CD14-positive monocyte (primary cell): ENCODE data around the gene GNB3. TPM values are rescaled to one million over a fixed set of nuclear protein-coding genes. Genes with fewer than 3 reads are reported as not detected.

Source experiments
- DNase-seq, 3 donors: peaks; one replicate each; pipeline ENCODE4 v3.0.0-alpha.2; 2011 to 2022
- H2AFZ ChIP-seq: 2 replicates; pipeline ENCODE4 v1.6.0; 2012; ENCODE audit warnings: mild to moderate bottlenecking, low read depth, low read length, inconsistent platforms; ENCODE audit not compliant: insufficient read depth, poor library complexity, severe bottlenecking
- H3K27ac ChIP-seq, 2 donors: 1 replicate in 1 of 2; 2 replicates in 1 of 2; pipeline ENCODE4 v1.5.1; 2012 to 2013; ENCODE audit warnings: low read length in 2 of 2, control low read depth in 1 of 2, inconsistent platforms in 1 of 2, low read depth in 1 of 2, mild to moderate bottlenecking in 1 of 2
- H3K27me3 ChIP-seq, 2 donors: one replicate each; pipeline versions ENCODE4 v1.6.0 to v1.6.1; 2011 to 2013; ENCODE audit warnings: low read length in 2 of 2; ENCODE audit not compliant: control insufficient read depth in 2 of 2, insufficient read depth in 2 of 2
- H3K36me3 ChIP-seq, 2 donors: replicated peaks in 1 of 2; 1 replicate in 1 of 2; 2 replicates in 1 of 2; pipeline versions ENCODE4 v1.5.1 to v1.6.1; 2012 to 2013; ENCODE audit warnings: low read length in 2 of 2, control low read depth in 1 of 2, inconsistent platforms in 1 of 2, mild to moderate bottlenecking in 1 of 2; ENCODE audit not compliant: insufficient read depth in 2 of 2, control insufficient read depth in 1 of 2
- H3K4me1 ChIP-seq, 2 donors: 1 replicate in 1 of 2; 2 replicates in 1 of 2; pipeline versions ENCODE4 v1.5.1 to v1.6.1; 2012 to 2013; ENCODE audit warnings: low read length in 2 of 2, control low read depth in 1 of 2, inconsistent platforms in 1 of 2, mild to moderate bottlenecking in 1 of 2, moderate library complexity in 1 of 2; ENCODE audit not compliant: insufficient read depth in 2 of 2, control insufficient read depth in 1 of 2
- H3K4me2 ChIP-seq: replicated peaks from 2 replicates; pipeline ENCODE3; 2012; ENCODE audit warnings: low read length, moderate library complexity, mild to moderate bottlenecking; ENCODE audit not compliant: poor library complexity, severe bottlenecking; ENCODE audit errors: extremely low read depth
- H3K4me3 ChIP-seq, 3 experiments: fragments of 200-600 bp in 1 of 3; sonication (generic) in 1 of 3; replicated peaks in 1 of 3; 1 replicate in 2 of 3; 2 replicates in 1 of 3; pipeline ENCODE4 v1.5.1; 2011 to 2013; ENCODE audit warnings: low read length in 3 of 3, mild to moderate bottlenecking in 3 of 3, control low read depth in 2 of 3, low read depth in 2 of 3, inconsistent platforms in 1 of 3, moderate library complexity in 1 of 3
- H3K79me2 ChIP-seq: 2 replicates; pipeline ENCODE4 v1.6.0; 2012; ENCODE audit warnings: mild to moderate bottlenecking, control low read depth, inconsistent platforms, low read length, moderate library complexity; ENCODE audit not compliant: insufficient read depth
- H3K9ac ChIP-seq: 2 replicates; pipeline ENCODE4 v1.6.0; 2017; ENCODE audit warnings: low read length, mild to moderate bottlenecking; ENCODE audit not compliant: insufficient read depth, poor library complexity, severe bottlenecking
- H3K9me3 ChIP-seq, 2 donors: replicated peaks in 1 of 2; 1 replicate in 1 of 2; 2 replicates in 1 of 2; pipeline versions ENCODE4 v1.5.1 to v1.6.1; 2012 to 2013; ENCODE audit warnings: low read length in 2 of 2, control low read depth in 1 of 2; ENCODE audit not compliant: control insufficient read depth in 1 of 2, insufficient read depth in 1 of 2
- H4K20me1 ChIP-seq: 2 replicates; pipeline ENCODE4 v1.6.0; 2012; ENCODE audit warnings: mild to moderate bottlenecking, low read length, control low read depth, moderate library complexity; ENCODE audit not compliant: insufficient read depth
- H3K27ac Mint-ChIP-seq, 7 donors: one replicate each; pipeline ENCODE4 v1.8.0; 2020; ENCODE audit warnings: mild to moderate bottlenecking in 7 of 7, mixed read lengths in 7 of 7, moderate library complexity in 6 of 7, inconsistent platforms in 2 of 7
- H3K27me3 Mint-ChIP-seq, 3 donors: one replicate each; pipeline ENCODE4 v1.8.0; 2021 to 2022; ENCODE audit warnings: low read depth in 3 of 3, mild to moderate bottlenecking in 3 of 3, mixed read lengths in 3 of 3, moderate library complexity in 3 of 3, inconsistent platforms in 1 of 3
- H3K36me3 Mint-ChIP-seq, 2 donors: one replicate each; pipeline ENCODE4 v1.8.0; 2020; ENCODE audit warnings: mixed read lengths in 2 of 2, inconsistent platforms in 1 of 2, mild to moderate bottlenecking in 1 of 2
- H3K4me1 Mint-ChIP-seq: one replicate; pipeline ENCODE4 v1.8.0; 2020; ENCODE audit warnings: mild to moderate bottlenecking, mixed read lengths
- H3K4me3 Mint-ChIP-seq, 2 donors: one replicate each; pipeline ENCODE4 v1.8.0; 2020; ENCODE audit warnings: mild to moderate bottlenecking in 2 of 2, mixed read lengths in 2 of 2, moderate library complexity in 1 of 2
- H3K9me3 Mint-ChIP-seq, 7 donors: one replicate each; pipeline ENCODE4 v1.8.0; 2020 to 2022; ENCODE audit warnings: mixed read lengths in 7 of 7, mild to moderate bottlenecking in 6 of 7, moderate library complexity in 6 of 7, inconsistent platforms in 2 of 7
- WGBS: methylation state at CpG from one replicate; pipeline ENCODE4 v1.1.5; 2013; ENCODE audit warnings: missing lambda C conversion rate; ENCODE audit not compliant: insufficient coverage; 5-methylcytosine and 5-hydroxymethylcytosine counted together
- intact Hi-C, 2 donors: fragments of 100-400 bp; cut with micrococcal nuclease; formaldehyde crosslinking; loops; one replicate each; pipeline versions ENCODE4 v1.15.0 to v1.15.1; 2023
- polyA plus RNA-seq, 3 donors: library from polyadenylated mRNA; depleted of rRNA in 1 of 3; unstranded in 2 of 3; stranded (reverse) in 1 of 3; fragments of 300-500 nt in 2 of 3; fragments of >200 nt in 1 of 3; fragmentation: Illumina TruSeq in 2 of 3; gene quantifications; 1 replicate in 2 of 3; 2 replicates in 1 of 3; pipeline ENCODE4 v1.2.3, GENCODE V29; 2012 to 2021
- TF ChIP-seq, protein P1 (sequence below): fragments of 200-600 bp; IDR thresholded peaks from one replicate; pipeline ENCODE4 v1.8.0; 2022; ENCODE audit warnings: antibody characterized with exemption, mild to moderate bottlenecking

Gene GNB3
- polyA plus RNA-seq, 3 donors = 0.31 TPM; not detected in 2

DNA sequence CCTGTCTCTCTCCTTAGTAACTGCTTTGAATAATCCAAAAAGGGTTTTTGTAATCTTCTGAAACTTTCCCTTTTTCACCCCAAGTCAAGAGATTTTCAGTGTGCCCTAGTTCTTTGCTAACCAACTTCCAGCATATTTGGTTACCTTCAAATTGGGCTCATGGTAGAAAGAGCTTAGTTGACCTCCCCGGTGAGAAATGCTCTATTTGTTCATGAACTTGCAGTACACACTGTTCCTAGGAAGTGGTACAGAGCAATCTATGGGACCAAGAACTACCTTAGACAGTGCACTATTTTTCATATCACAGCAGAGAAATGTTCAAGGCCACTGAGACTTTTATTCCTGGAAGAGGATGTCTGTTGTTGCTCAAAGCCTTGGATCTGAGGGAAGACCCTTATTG lies 12.9 kb downstream of the GNB3 start:
- H3K4me2 ChIP-seq = no peak overlapping the region
- no peak overlapping the region for H3K4me3 Mint-ChIP-seq
- H3K4me1 Mint-ChIP-seq = peaks cover 27% of the 10 kb centered on the region
- no peaks in the 10 kb centered on the region for H3K9me3 ChIP-seq
- TF ChIP-seq, protein P1, sequence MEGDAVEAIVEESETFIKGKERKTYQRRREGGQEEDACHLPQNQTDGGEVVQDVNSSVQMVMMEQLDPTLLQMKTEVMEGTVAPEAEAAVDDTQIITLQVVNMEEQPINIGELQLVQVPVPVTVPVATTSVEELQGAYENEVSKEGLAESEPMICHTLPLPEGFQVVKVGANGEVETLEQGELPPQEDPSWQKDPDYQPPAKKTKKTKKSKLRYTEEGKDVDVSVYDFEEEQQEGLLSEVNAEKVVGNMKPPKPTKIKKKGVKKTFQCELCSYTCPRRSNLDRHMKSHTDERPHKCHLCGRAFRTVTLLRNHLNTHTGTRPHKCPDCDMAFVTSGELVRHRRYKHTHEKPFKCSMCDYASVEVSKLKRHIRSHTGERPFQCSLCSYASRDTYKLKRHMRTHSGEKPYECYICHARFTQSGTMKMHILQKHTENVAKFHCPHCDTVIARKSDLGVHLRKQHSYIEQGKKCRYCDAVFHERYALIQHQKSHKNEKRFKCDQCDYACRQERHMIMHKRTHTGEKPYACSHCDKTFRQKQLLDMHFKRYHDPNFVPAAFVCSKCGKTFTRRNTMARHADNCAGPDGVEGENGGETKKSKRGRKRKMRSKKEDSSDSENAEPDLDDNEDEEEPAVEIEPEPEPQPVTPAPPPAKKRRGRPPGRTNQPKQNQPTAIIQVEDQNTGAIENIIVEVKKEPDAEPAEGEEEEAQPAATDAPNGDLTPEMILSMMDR = no peak
- no peak for DNase-seq
- H3K9me3 Mint-ChIP-seq = peaks cover 0 to 1% (median 0%) of the 10 kb centered on the region in 7 donors
- H3K36me3 Mint-ChIP-seq = peaks cover 42 to 48% of the 10 kb centered on the region in 2 donors
- peaks cover 50% of the 10 kb centered on the region for H3K79me2 ChIP-seq
- H3K4me3 ChIP-seq = no peak overlapping the region
- no peaks in the 10 kb centered on the region for H3K27me3 ChIP-seq
- no peaks in the 10 kb centered on the region for H3K27me3 Mint-ChIP-seq
- WGBS = 100% methylated on average over 1 of the region's 1 CpG
- no peak overlapping the region for H3K27ac Mint-ChIP-seq
- peaks cover 36 to 49% of the 10 kb centered on the region in 2 donors for H3K36me3 ChIP-seq
- no peak overlapping the region for H3K27ac ChIP-seq
- H4K20me1 ChIP-seq = peaks cover 9% of the 10 kb centered on the region
- H3K9ac ChIP-seq = no peak overlapping the region
- H3K4me1 ChIP-seq = peaks cover 29 to 35% of the 10 kb centered on the region in 2 donors
- intact Hi-C loops = loop anchor here in 1 of 2 donors (10.0 kb wide), 1 partner anchor 51 kb away; the partner anchor contains the start of gene LRRC23
- H2AFZ ChIP-seq = no peak overlapping the region

DNA sequence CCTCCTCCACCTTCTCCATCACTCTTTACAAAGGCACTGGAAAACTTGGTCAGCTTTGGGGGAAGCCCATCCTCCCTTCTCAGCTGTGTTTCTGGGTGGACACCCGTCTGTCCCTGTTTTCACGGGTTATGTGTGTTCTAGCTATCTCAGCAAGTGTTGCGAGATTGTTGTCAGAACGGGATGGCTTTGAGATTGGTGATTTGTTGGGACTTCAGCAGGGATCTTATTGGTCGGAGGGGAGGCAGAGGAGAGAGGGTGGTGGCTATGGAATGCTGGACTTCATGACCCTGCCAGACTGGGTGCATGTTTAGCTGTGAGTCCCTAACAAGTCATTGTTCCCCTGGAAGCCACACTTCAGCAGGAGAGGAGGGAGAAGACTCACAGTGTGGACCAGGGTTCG lies 13.3 kb downstream of the GNB3 start:
- Histone ChIP-seq H3K4me2 (no peak overlapping the region), H2AFZ (no peak overlapping the region), H3K4me3 (no peak overlapping the region), H3K27ac (no peak overlapping the region), H3K9me3 (no peaks in the 10 kb centered on the region), H4K20me1 (peaks cover 9% of the 10 kb centered on the region), H3K36me3 (peaks cover 40 to 49% of the 10 kb centered on the region in 2 donors), H3K4me1 (peaks cover 29 to 35% of the 10 kb centered on the region in 2 donors), H3K9ac (no peak overlapping the region), H3K79me2 (peaks cover 46% of the 10 kb centered on the region), H3K27me3 (no peaks in the 10 kb centered on the region)
- H3K9me3 Mint-ChIP-seq = peaks cover 0 to 1% (median 0%) of the 10 kb centered on the region in 7 donors
- H3K36me3 Mint-ChIP-seq = peaks cover 46 to 49% of the 10 kb centered on the region in 2 donors
- TF ChIP-seq, protein P1 = no peak
- intact Hi-C loops = loop anchor here in 1 of 2 donors (10.0 kb wide), 1 partner anchor 51 kb away; the partner anchor contains the start of gene LRRC23
- no peaks in the 10 kb centered on the region for H3K27me3 Mint-ChIP-seq
- no peak overlapping the region for H3K4me3 Mint-ChIP-seq
- no peak for DNase-seq
- peaks cover 27% of the 10 kb centered on the region for H3K4me1 Mint-ChIP-seq
- H3K27ac Mint-ChIP-seq = no peak overlapping the region
- WGBS = 97% methylated on average over 5 of the region's 6 CpGs
